ENCODE measurements around the gene MUC5B.

MUC5B gene

GRCh38 chr11:1289211-1289935, 66.5 kb downstream of the MUC5B start:
- no peak for DNase-seq

- no peak for DNase-seq
These were observed 67.5 kb downstream of the MUC5B start for GRCh38 chr11:1290052-1291040.

- DNase-seq: no peak
These were observed 68.6 kb downstream of the MUC5B start for GRCh38 chr11:1291295-1292017.

GRCh38 chr11:1292018-1292643, 69.3 kb downstream of the MUC5B start:
- no peak for DNase-seq

- no peak for DNase-seq
These were observed 70.1 kb downstream of the MUC5B start for GRCh38 chr11:1292644-1293618.

- no peak for DNase-seq
These were observed 70.8 kb downstream of the MUC5B start for GRCh38 chr11:1293619-1294015.

GRCh38 chr11:1295086-1295485, 72.2 kb downstream of the MUC5B start:
- no peak for DNase-seq

GRCh38 chr11:1295591-1295990, 72.7 kb downstream of the MUC5B start:
- no peak for DNase-seq

GRCh38 chr11:1296287-1296686, 73.4 kb downstream of the MUC5B start:
- DNase-seq: no peak

GRCh38 chr11:1297011-1297575, 74.2 kb downstream of the MUC5B start:
- no peak for DNase-seq

GRCh38 chr11:1297576-1298473, 75.0 kb downstream of the MUC5B start:
- no peak for DNase-seq

GRCh38 chr11:1298695-1299492, 76.0 kb downstream of the MUC5B start:
- peak; percentile 59 for DNase-seq

GRCh38 chr11:1299621-1300020, 76.8 kb downstream of the MUC5B start:
- no peak for DNase-seq

- DNase-seq: no peak
These were observed 77.3 kb downstream of the MUC5B start for GRCh38 chr11:1300121-1300520.

GRCh38 chr11:1300569-1301187, 77.8 kb downstream of the MUC5B start:
- no peak for DNase-seq

- no peak for DNase-seq
These were observed 78.5 kb downstream of the MUC5B start for GRCh38 chr11:1301220-1302000.

GRCh38 chr11:1302041-1302460, 79.2 kb downstream of the MUC5B start:
- no peak for DNase-seq
